ENCODE data around the gene KCNJ9.

The KCNJ9 gene

DNA sequence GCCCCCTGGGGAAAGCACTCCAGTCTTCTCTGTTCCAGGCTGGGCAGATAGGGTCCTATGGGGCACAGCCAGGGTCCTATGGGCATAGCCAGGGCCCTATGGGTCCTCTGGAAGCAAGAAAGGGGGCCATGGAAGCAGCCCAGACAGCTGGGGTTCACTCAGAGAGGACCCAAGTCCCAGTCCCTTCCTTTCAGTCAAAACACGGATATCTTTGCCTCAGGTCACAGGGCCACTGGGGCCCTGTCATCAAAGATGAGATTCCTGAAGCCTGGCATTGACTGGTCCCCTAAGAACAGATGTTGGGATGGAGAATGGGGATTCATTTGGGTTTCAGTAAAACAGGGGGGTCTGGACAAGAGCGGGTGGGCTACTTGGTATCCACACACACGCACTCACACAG lies 8.5 kb downstream of the KCNJ9 start:
- no peak for DNase-seq

DNA sequence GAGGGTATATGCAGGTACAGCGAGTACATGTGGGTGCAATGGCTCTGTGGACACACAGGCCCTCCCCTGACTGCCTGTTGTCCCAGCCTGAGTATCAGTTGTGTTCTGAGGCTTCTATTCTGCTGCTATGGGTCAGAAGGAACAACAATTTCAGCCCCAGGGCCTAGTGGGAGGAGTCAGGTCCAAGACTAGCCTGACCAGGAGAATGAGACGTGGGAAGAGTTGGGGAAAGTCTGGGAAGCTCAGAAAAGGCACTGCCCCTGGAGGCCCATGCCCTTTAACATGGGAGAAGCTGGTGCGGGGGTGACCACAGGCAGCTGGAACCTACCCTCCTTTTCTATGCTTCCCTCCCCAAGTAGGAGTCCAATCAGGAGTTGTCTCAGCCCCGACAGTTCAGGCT lies 9.4 kb downstream of the KCNJ9 start:
- no peak for DNase-seq

DNA sequence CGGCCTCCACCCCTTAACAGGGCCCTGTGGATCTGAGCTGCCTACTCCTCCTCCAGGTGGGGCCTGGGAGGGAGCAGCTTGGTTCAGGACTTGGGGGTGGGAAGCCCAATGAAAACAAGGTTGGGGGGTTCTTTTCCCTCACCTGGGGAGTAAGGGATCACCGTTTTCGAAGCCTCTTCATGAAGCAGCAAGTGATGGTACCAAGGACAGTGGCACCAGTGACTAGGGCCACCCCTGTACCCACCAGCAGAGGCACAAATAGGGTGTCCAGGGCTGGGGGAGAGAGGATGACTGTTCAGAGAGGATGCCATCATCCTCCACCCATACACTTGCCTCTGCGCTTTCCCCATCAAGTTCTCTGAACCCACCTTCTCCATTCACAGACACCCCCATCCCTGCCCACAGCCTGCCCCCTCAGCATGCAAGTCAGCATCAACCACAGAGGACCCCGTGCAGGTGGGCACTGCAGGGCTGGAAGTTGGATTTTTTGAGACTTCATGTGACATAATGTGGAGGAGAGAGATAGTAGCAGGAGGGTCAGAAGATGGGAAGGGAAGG lies 10.4 kb downstream of the KCNJ9 start:
- DNase-seq = no peak

DNA sequence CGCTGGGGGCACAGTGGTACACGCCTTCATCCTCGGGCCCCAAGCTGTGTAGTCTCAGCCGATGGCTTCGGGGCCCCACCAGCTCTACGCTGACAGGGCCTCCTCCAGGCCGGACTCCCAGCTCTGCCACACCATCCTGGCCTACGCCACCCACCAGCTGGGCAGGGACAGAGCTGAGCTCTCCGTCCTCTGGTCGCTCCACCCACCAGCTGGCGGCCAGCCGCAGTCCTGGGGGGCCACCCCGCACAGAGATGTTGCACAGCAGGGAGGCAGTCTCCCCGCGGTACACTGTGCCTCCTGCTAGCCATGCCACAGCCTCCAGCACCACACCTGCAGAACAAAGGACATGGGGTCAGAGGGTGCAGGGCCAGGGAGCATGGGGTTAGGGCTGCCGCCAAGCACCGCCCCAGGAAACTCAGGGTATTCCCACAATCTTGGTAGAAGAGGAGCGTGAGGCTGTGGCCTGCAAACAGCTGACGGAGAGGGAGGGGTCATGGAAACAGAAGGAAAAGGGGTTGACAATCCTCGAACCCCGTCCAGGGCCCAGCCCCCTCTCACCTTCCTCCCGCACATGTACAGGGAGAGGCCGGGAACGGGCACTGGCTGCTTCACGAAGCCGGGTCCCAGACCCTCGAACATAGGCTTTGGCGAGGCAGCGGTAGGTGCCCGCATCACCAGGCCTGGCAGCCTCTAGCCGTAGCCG lies 11.2 kb downstream of the KCNJ9 start:
- DNase-seq = no peak

DNA sequence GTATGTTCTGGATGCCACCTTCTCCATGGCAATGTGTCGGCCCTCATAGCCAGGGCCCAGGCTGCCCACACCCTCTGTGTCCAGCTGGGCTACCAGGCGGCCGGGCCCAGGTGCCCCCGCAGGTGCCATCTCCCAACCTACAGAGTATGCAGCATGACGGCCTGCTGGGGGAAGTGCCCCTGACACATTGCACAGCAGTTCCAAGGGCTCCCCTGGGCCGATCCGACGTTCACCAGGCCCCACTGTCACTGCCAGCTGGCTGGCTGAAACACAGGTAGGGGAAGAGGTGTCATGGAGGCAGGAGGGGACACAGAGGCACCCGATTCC lies 11.7 kb downstream of the KCNJ9 start:
- no peak for DNase-seq

DNA sequence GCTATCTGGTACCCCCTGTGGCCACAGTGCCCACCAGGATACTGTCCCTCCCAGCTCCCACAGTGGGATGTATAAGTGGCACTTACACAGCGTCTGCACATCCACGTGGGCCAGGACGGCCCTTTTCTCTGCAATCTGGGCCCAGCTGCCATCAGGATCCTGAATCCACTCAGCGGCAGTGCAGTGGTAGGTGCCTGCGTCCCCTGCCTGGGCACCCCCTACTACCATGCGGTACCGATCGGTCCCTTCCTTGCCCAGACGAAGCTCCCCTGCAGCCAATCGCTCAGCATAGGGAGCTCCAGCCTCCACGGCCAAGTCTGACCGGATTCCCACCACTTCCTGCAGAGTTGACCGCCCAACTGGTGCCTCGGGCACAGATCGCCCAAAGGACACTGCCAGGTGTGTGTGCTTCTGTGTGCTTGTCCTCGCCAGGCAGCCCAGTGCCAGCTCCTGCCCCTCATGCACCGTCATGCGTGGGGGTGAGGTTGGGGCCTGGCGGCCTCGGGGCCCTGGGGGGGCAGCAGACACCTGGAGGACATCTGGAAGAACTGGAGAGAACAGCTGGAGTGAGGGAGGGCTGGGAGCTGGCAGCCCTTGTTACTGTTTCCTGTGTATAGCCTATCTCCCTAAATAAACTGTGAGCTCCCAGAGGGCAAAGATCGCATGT lies 12.4 kb downstream of the KCNJ9 start:
- DNase-seq = no peak

DNA sequence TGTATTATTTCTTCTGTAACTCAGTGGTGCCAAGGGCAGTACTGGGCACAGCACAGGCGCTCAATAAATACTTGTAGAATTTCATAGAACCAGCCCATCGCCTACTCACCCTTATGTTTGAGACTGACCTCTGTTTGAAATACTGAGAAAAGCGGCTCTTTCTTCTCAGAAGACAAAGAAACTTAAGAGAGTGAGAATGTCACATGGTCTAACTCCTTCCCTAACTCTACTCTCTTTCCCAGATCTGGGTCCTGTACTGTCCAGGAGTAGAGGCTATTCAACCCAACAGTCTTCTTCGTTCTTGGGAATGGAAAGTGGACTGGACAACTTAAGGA lies 12.9 kb downstream of the KCNJ9 start:
- DNase-seq = no peak

DNA sequence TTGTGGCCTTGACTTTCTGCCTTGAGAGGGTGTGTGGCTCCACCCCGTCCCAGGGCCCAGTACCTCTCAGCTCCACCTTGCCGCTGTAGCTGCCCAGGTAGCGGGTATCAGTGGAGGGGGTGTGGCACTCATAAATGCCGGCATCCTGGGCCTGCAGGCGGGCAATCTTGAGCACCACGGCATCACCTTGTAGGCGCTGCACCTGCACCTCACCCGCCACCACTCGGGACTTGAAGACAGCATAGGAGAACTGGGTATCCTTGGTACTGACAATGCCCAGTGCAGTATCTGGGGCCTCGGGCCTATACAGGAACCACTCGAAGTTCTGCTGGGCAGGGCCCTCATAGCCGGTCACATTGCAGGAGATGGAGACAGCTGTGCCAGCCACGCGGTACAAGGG lies 13.5 kb downstream of the KCNJ9 start:
- no peak for DNase-seq

DNA sequence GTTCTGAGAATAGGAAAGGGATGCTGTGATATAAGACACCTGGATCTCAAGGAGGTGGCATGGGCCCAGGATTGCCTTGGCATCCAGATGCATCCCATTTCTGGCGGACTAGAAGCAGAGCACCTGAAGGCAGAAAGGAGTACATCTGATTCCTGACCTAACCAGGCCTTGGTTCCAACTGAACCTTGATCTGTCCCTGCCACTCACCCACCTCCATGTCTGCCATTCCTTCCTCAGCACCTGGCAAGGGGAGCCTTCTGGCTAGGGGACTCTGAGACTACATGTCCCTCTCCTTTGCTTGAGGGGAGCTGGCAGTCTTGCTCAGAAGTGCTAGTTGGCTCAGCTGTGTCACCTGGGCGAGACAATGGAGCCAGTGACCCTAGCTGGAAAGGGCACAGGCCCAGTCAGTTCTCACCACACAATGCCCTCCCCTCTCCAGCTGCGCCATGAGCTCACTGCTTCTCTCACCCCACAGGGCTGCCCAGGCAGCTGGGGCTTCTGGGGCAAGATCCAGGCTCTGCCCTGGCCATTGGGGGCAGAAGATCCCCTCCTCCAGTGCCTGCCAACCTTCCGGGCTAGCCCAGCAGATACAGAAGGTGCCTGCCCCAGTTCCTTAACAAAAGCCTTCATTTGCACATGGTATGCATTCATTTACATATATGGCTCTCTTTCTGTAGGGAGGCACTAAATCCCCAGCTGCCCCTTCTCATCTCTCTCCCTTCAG lies 14.2 kb downstream of the KCNJ9 start:
- DNase-seq = no peak

DNA sequence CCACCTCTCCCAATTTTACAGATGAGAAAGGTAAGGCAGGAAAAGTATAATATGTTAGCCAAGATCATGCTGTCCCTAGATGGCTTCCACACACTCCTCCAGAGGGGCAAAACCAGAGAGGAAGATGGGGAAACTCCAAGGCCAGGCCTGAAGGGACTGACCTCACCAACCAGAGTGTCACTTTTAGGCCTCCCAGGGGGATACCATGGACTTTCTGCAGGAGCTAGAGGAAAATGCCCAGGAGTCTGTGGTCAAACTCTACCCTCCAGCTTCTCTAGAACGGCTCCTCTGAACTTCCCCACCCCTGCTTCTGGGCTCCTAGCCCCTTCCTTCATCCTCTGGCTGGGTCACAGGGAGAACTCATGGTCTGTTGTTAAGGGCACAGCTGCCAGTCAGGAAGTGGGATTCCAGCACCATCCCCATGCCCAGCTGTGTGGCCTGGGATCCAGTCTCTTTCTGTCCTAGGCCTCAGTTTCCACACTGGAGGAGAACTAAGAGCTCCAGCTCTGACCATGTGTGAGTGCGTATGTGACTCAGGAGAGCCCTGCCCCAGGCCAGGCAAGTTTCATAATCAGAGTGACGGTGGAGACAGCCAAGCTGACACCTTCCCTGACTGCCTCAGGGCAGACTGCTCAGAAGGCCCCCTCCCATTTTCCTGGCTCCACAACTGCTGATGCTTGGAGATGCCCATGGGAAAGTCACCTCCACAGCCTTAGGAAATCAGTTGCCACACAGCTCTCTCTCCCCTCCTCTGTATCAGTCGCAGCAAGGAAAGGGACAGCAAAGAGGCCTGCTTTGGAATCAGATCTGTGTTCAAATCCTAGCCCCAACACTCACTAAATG lies 15.2 kb downstream of the KCNJ9 start:
- DNase-seq = no peak

DNA sequence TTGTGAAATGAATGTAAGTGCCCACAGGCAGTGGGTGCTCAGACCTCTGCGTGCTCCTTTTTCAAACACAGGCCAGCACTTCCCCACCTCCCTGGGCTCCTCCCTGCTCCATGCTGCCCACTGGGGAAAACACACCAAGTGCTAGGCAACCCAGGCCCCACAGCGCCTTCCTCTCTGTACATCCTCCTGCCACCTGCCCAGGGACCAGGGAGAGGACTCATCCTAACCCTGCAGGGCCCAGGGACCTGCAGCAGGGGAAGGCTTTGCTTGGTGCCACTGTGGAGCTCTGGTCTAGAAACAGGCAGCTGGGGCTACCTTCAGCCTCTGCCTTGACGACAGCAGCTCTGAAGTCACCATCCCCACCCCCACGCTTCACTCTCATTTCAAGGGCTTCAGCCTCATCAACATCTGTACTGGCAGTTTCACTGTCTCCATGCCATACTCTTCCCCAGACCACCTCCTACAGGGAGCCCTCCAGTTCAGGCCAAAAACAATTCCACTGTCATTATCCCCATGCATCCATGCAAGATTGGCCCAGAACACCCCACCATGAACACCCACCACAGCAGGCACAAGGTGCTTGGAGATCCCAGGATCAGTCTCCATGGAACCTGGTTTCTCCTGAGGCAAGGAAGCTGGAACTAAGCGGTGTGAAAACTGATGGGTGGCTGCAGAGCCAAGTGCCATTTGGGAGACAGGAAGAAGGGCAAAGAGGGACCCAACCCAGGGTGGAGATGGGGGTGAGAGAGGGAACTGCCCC lies 16.0 kb downstream of the KCNJ9 start:
- no peak for DNase-seq

DNA sequence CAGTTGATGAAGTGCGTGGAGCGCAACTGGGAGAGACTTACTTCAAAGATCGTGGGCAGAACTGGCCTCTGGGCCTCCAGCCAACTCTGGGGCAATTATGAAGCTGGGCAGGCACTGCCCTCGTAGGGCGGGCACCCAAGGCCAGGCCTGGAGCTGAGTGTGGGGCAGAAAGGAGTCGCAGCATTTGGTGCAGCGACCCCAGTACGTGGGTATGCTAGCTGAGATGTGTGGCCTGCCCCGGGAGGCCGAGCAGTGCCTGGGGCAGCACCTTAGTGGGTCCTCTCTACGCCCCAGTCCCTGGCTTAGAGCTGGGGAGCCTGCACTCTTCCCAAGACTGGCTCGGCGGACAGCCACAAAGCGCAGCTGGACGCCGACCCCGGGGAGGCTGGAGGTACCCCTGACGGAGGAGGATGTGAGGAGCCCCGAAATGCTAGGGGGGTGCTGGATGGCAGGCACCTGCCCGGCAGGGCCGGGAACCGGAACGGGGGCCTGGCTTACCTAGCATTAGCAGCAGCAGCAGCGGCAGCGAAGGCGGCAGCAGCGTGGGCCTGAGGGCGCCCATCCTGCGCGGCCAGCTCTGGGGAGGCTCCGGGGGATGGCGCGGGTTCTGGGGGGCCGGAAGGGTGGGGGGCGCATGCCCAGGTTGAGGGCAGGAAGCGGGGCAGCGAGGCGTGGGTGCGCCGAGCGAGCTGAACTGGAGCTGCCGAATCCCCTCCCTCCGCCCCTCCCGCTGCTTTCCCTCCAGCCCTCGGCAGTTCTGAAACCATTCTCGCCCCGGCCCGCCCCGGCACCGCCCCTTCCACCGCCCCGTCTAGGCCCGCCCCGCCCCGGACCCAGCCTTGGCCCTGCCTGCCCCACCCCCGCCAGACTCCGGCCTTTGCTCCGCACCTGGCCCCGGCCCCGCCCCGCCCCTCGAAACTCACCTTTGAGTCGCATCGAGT lies 16.8 kb downstream of the KCNJ9 start, which contains the start of gene IGSF8:
IGSF8 (minus strand) TSS at position 709 of the 941 bp plus-strand sequence; CDS start at position 562, 147 bp downstream.
- peak; percentile 89 for DNase-seq

DNA sequence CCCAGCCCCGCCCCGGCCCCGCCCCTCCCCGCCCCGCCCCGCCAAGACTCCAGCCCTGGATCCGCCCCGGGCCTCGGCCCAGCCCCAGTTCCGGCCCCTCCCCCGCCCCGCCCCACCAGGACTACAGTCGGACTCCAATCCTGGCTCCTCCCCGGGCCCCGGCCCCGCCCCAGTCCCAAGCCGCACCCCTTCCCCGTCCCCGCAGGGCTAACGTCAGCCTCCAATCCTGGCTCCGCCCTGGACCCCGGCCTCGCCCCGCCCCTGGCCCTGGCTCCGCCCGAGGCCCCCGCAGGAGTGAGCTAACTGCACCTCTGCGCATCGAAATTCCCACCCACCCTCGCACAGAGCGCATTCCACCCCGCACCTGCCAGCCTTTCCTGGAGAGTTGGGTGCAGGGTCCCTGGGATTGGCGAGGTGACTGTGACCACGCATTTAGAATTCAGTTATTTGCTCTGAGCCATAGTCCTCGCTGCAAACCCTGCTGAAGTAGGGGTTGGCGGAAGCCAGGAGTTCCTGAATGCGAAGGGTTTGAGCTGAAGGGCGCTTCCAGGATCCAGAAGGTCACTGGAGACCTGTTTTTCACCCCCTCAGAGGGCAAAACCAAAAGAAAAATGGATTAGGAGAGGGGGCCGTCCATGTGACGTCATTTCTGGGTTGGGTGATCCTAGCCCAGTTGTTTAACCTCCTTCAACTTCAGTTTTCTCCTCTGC lies 17.7 kb downstream of the KCNJ9 start:
- peak; percentile 98 for DNase-seq

DNA sequence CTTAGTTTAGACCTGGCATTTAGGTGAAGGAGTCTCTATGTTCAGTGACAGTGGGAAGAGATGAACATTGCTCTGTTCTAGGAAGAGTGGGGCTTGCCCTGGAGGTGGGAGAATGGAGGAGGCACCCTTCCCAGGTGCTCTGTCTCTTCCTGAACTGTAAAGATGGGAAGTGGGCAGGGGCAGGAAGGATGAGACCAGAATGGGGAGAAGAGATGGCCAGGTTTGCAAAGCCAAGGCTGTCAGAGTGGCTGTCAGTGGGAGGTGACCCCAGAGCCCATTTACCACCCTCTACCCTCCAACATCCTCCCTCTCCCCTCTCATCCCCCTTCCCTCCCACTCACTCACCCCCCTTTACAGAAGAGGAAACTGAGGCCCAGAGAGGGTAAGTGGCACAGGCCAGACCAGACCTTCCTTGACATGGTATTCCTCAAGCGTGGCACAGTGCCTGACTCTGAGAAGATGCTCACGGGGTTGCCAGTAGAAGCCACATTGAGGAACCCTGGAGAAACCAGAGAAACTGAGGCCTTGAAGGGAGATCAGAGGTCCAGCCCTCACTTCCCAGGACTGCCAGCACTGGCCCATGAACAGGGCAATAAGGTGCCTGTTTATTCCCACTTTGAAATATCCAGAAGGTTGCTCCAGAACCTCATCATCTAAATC lies 18.5 kb downstream of the KCNJ9 start:
- DNase-seq = no peak

DNA sequence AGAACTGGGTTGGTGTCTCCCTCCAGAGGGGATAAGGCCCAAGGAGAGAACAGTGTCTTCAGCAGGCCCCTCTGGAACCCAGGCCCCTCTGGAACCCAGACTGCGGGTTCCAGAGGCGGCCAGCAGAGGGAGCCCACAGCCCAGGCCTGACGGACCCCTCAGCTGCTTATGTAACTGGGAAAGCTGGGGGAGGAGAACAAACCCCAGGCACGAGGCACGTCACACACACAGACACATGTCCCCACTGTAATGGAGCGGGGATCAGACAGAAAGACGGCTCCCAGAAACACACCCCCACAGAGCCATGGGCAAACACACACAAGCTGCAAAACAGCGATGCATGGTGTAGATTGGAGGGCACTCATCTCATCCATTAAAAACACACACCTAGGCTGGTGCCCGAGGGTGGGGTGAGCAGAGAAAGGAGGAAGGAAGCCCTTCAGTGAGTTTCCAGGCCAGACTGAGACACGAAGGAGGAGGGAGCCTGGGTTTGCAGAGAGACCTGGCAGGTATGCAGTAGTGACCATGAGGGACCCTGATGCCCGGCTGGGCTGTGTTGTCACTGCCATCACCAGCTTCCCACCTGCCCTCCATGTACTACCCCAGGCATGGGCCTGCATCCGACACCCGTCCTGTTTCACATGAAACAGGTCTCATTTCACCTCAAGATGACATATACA lies 19.8 kb downstream of the KCNJ9 start:
- DNase-seq = peak; percentile 92

DNA sequence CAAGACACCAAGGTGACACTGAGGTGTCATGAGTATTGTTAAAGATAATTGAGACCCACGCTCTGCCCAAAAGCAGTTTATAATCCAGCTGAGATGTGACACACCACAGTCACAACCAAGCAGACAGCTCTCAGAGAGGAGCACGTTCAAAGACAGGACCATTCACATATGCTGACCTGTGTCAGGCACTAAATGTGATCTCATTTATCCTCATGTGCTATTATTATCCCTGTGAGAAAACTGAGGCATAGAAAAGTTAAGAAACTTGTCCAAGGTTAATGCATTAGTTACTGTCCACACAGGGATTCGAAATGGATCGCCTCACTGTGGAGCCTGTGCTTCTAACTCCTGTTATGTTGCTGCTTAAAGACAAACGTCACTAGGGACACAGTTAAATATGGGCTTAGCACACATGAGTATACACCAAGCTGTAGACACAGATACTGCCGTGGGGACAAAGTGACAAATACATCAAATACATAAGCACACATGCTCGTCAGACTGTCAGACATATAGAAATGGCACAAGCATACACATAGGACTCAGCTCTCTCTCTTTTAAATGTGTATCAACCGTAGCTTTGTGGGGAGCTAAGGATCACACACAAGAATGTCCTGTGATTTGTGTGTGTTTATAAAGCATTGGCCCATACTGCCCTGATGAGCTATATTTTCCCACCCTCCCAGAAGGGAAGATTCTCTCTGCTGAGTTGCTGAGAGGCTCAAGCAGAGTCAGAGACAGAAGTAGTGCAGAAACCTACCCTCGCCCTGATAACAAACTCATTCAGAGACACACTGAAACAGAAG lies 20.6 kb downstream of the KCNJ9 start:
- DNase-seq = no peak

DNA sequence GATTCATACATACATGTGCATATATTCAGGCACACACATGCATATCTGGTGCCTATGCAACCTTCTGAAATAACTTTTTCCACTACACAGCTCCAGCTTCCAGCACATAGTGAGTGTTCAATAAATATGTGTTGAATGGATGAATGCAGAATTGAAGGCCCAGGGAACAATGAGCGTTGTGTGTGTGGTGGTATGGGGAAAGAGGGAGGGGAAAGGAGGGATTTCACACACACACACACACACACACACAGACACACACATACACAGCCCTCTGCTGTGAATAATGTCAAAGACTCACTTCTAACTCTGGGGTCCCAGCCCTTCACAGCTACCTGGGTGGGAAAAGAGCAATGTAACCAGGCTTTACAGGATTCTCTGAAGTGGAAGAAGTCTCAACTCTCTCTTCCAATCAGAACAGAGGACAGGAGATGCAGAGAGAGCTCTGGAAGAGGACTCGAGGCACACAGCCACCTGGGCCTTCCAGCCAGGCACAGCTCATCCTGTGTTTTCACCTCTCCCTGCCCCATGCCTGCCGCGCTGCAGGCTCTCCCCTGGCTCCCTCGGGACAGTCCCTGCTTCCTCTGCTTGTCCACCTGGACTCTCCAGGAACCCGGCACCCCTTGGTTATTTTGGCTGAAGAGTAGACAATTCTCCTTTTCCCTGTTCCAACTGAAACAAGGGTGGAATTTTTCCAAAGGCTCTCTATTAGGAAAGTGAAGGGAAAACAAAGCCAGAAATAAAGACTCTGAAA lies 22.5 kb downstream of the KCNJ9 start:
- DNase-seq = no peak

DNA sequence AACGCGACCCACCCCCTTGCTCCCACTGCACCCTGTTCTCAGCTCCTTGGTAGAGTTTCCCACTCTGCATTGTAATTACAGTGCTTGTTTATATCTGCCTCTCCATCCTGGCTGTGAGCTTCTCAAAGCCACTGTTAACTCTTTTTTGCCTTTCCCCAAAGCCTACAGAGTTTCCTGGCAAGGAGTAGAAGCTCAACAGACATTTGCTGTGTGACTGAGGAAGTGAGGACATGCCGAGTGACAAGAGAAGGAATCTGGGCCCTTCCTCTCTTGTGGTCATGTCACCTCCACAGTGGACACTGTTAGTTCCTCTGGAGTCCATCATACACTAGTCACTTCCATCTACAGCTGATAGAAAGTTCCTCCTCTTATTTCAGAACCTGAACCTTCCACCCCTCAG lies 23.1 kb downstream of the KCNJ9 start:
- no peak for DNase-seq

Measured in eye (tissue), 1 donor.